ENCODE measurements around the gene TRNAU1AP.

Gene TRNAU1AP

GRCh38 chr1:28516518-28516956, 36.3 kb upstream of the TRNAU1AP start:
- ATAC-seq, result peak; percentile 0; the same call in 2 of the 3 replicates
- no peak for TF ChIP-seq CREB5 (CRISPR knock-in tag; IDR thresholded peaks at IDR 0.05; ENCODE audit: low read depth)
- TF ChIP-seq CSRNP3 (CRISPR knock-in tag; IDR thresholded peaks at IDR 0.05), result no peak
- no peak for TF ChIP-seq GLIS3 (CRISPR knock-in tag; IDR thresholded peaks at IDR 0.05)
- no peak for TF ChIP-seq SNAI2 (CRISPR knock-in tag; IDR thresholded peaks at IDR 0.05)
- TF ChIP-seq CSDC2 (CRISPR knock-in tag; IDR thresholded peaks at IDR 0.05), result no peak
- no peak for TF ChIP-seq ZC3H10 (CRISPR knock-in tag; IDR thresholded peaks at IDR 0.05)

GRCh38 chr1:28517649-28517999, 35.3 kb upstream of the TRNAU1AP start:
- ATAC-seq, result peak; percentile 15
- TF ChIP-seq ZC3H10 (CRISPR knock-in tag; IDR thresholded peaks at IDR 0.05), result no peak
- no peak for TF ChIP-seq OSR1 (CRISPR knock-in tag; IDR thresholded peaks at IDR 0.05)
- TF ChIP-seq ZNF8 (CRISPR knock-in tag; IDR thresholded peaks at IDR 0.05), result no peak
- no peak for TF ChIP-seq GLIS3 (CRISPR knock-in tag; IDR thresholded peaks at IDR 0.05)
- TF ChIP-seq RARB (CRISPR knock-in tag; IDR thresholded peaks at IDR 0.05), result no peak
- TF ChIP-seq CSDC2 (CRISPR knock-in tag; IDR thresholded peaks at IDR 0.05), result no peak
- TF ChIP-seq ISL1 (CRISPR knock-in tag; IDR thresholded peaks at IDR 0.05), result no peak
- no peak for TF ChIP-seq CSRNP3 (CRISPR knock-in tag; IDR thresholded peaks at IDR 0.05)
- TF ChIP-seq ZNF70 (CRISPR knock-in tag; IDR thresholded peaks at IDR 0.05), result no peak
- no peak for TF ChIP-seq PPARA (CRISPR knock-in tag; IDR thresholded peaks at IDR 0.05; ENCODE audit: borderline replicate concordance)
- TF ChIP-seq POU6F1 (CRISPR knock-in tag; IDR thresholded peaks at IDR 0.05; ENCODE audit: borderline replicate concordance, low read depth), result no peak
- TF ChIP-seq PATZ1 (CRISPR knock-in tag; IDR thresholded peaks at IDR 0.05; ENCODE audit: borderline replicate concordance), result no peak
- no peak for TF ChIP-seq TSHZ2 (CRISPR knock-in tag; IDR thresholded peaks at IDR 0.05)

GRCh38 chr1:28518000-28518744, 34.7 kb upstream of the TRNAU1AP start:
- peak; percentile 67 for ATAC-seq

More at GRCh38 chr1:28518000-28518744, 34.7 kb upstream of the TRNAU1AP start:
- no peak for TF ChIP-seq TCF4 (CRISPR knock-in tag; IDR thresholded peaks at IDR 0.05; ENCODE audit: borderline replicate concordance)
- peak; percentile 98 for TF ChIP-seq PATZ1 (CRISPR knock-in tag; IDR thresholded peaks at IDR 0.05; ENCODE audit: borderline replicate concordance)
